Retinal pigment epithelial cell (primary cell): ENCODE results near the gene EDEM3.

Experiments used
- DNase-seq: peaks from one replicate; pipeline ENCODE4 v3.0.0-alpha.2; 2010; ENCODE audit warnings: low read depth
- H3K4me3 ChIP-seq: 2 replicates; pipeline ENCODE4 v1.5.1; 2011; ENCODE audit warnings: mild to moderate bottlenecking, low read length, control low read depth, moderate library complexity
- CTCF ChIP-seq: conservative IDR thresholded peaks from 2 replicates; pipeline ENCODE4 v1.5.1; 2011; ENCODE audit warnings: low read depth, low read length, control low read depth, inconsistent platforms

EDEM3 gene

GRCh38 chr1:184757406-184757805 lies 2.7 kb upstream of the EDEM3 start:
- no peak for TF ChIP-seq CTCF
- H3K4me3 ChIP-seq: no peak overlapping the region
- peak; percentile 48 for DNase-seq

GRCh38 chr1:184755226-184756065 lies 788 bp upstream of the EDEM3 start:
- TF ChIP-seq CTCF: no peak
- no peak for DNase-seq
- peak overlapping the region; percentile 92 for H3K4me3 ChIP-seq

GRCh38 chr1:184753608-184754475 lies 816 bp downstream of the EDEM3 start:
- DNase-seq: no peak
- TF ChIP-seq CTCF: no peak
- peak overlapping the region; percentile 92 for H3K4me3 ChIP-seq

- no peak overlapping the region for H3K4me3 ChIP-seq
- TF ChIP-seq CTCF: no peak
- DNase-seq: no peak
These were observed 1.5 kb downstream of the EDEM3 start for GRCh38 chr1:184753117-184753516.

- no peak for TF ChIP-seq CTCF
- no peak for DNase-seq
- H3K4me3 ChIP-seq: no peak overlapping the region
These were observed 2.0 kb downstream of the EDEM3 start for GRCh38 chr1:184752656-184753055.

- no peak for TF ChIP-seq CTCF
These were observed 5.9 kb downstream of the EDEM3 start for GRCh38 chr1:184748740-184749139.

More at GRCh38 chr1:184748740-184749139, 5.9 kb downstream of the EDEM3 start:
- H3K4me3 ChIP-seq: no peak overlapping the region
- DNase-seq: no peak
